Naive thymus-derived CD4-positive, alpha-beta T cell (primary cell): ENCODE data around the gene ZNF467. TPM values are rescaled to one million over a fixed set of nuclear protein-coding genes. Genes with fewer than 3 reads are reported as not detected.

Source experiments
- ATAC-seq: fragments of 150-1000 bp; cut with Tn5 transposase; 2 replicates; pipeline ENCODE4 v1.10.0; 2021; ENCODE audit warnings: mild to moderate bottlenecking, moderate library complexity
- CTCF ChIA-PET: fragments of 350-600 bp; sonication (Branson Sonifier 250); formaldehyde crosslinking; loops from one replicate; lab custom pipeline; 2021; ENCODE audit warnings: antibody characterized with exemption; lab: Charles Lee
- POLR2A ChIA-PET: fragments of 350-600 bp; sonication (Branson Sonifier 250); formaldehyde crosslinking; loops from one replicate; lab custom pipeline; 2021; ENCODE audit warnings: antibody characterized with exemption, inconsistent platforms; lab: Charles Lee
- DNase-seq, 9 donors: peaks; one replicate each; pipeline versions ENCODE4 v3.0.0 to v3.0.0-alpha.2; 2020 to 2022; ENCODE audit warnings: mixed read lengths in 1 of 9
- H3K27ac ChIP-seq: one replicate; pipeline ENCODE4 v1.7.0; 2013; ENCODE audit warnings: mild to moderate bottlenecking, low read depth, low read length, moderate library complexity
- H3K27me3 ChIP-seq, 2 donors: one replicate each; pipeline ENCODE4 v1.7.0; 2013; ENCODE audit warnings: low read length in 2 of 2, mild to moderate bottlenecking in 2 of 2, moderate library complexity in 2 of 2; ENCODE audit not compliant: control insufficient read depth in 2 of 2, insufficient read depth in 2 of 2
- H3K36me3 ChIP-seq, 3 experiments: 1 replicate in 2 of 3; 2 replicates in 1 of 3; pipeline ENCODE4 v1.7.0; 2013; ENCODE audit warnings: low read length in 3 of 3, mild to moderate bottlenecking in 3 of 3, moderate library complexity in 1 of 3; ENCODE audit not compliant: insufficient read depth in 3 of 3, control insufficient read depth in 2 of 3
- H3K4me1 ChIP-seq, 2 donors: one replicate each; pipeline ENCODE4 v1.7.0; 2013; ENCODE audit warnings: low read length in 2 of 2, mild to moderate bottlenecking in 2 of 2, moderate library complexity in 1 of 2; ENCODE audit not compliant: control insufficient read depth in 2 of 2, insufficient read depth in 2 of 2
- H3K4me3 ChIP-seq: 2 replicates; pipeline ENCODE4 v1.7.0; 2013; ENCODE audit warnings: mild to moderate bottlenecking, low read length
- H3K9me3 ChIP-seq, 3 experiments: 1 replicate in 2 of 3; 2 replicates in 1 of 3; pipeline ENCODE4 v1.7.0; 2013; ENCODE audit warnings: low read length in 3 of 3; ENCODE audit not compliant: control insufficient read depth in 2 of 3
- H3K27ac Mint-ChIP-seq, 9 donors: one replicate each; pipeline ENCODE4 v1.8.0; 2020 to 2022; ENCODE audit warnings: mixed read lengths in 9 of 9, mild to moderate bottlenecking in 8 of 9, moderate library complexity in 5 of 9, inconsistent platforms in 2 of 9
- H3K27me3 Mint-ChIP-seq, 5 donors: one replicate each; pipeline ENCODE4 v1.8.0; 2021 to 2022; ENCODE audit warnings: mixed read lengths in 5 of 5, mild to moderate bottlenecking in 1 of 5
- H3K36me3 Mint-ChIP-seq, 5 donors: one replicate each; pipeline ENCODE4 v1.8.0; 2020 to 2022; ENCODE audit warnings: mixed read lengths in 5 of 5, mild to moderate bottlenecking in 3 of 5, inconsistent platforms in 1 of 5
- H3K4me1 Mint-ChIP-seq, 7 donors: one replicate each; pipeline ENCODE4 v1.8.0; 2020 to 2022; ENCODE audit warnings: mixed read lengths in 7 of 7, mild to moderate bottlenecking in 3 of 7, inconsistent platforms in 1 of 7
- H3K4me3 Mint-ChIP-seq, 10 donors: one replicate each; pipeline ENCODE4 v1.8.0; 2020 to 2022; ENCODE audit warnings: mild to moderate bottlenecking in 10 of 10, mixed read lengths in 10 of 10, moderate library complexity in 6 of 10, inconsistent platforms in 2 of 10
- H3K9me3 Mint-ChIP-seq, 11 donors: one replicate each; pipeline ENCODE4 v1.8.0; 2020 to 2022; ENCODE audit warnings: mixed read lengths in 11 of 11, mild to moderate bottlenecking in 4 of 11, inconsistent platforms in 1 of 11, moderate library complexity in 1 of 11
- intact Hi-C, 2 donors: fragments of 100-400 bp; cut with micrococcal nuclease; formaldehyde crosslinking; loops; one replicate each; pipeline ENCODE4 v1.15.1; 2023
- polyA plus RNA-seq, 2 donors: library from polyadenylated mRNA; unstranded; fragments of 300-500 nt; fragmentation: Illumina TruSeq; gene quantifications; one replicate each; pipeline ENCODE4 v1.2.3, GENCODE V29; 2021
- total RNA-seq, 6 experiments: library from RNA in 5 of 6; stranded (reverse) in 5 of 6; gene quantifications; 1 replicate in 5 of 6; 2 replicates in 1 of 6; pipeline ENCODE4 v1.2.3 and lab custom pipeline; 2021 to 2026

The ZNF467 gene
- total and polyA plus RNA-seq, 7 experiments from 2014 or later, result 0.17 to 33.1 (median 6.8) TPM

- Histone ChIP-seq H3K36me3 (peaks cover 0 to 35% (median 0%) of the 10 kb centered on the region in 3 experiments), H3K9me3 (no peaks in the 10 kb centered on the region), H3K4me1 (peaks cover 0 to 8% of the 10 kb centered on the region in 2 donors), H3K27ac (no peak overlapping the region), H3K4me3 (no peak overlapping the region), H3K27me3 (peaks cover 0 to 12% of the 10 kb centered on the region in 2 donors)
- Mint-ChIP-seq H3K9me3 (peaks cover 0 to 2% (median 0%) of the 10 kb centered on the region in 11 donors), H3K4me1 (peaks cover 0 to 18% (median 14%) of the 10 kb centered on the region in 7 donors), H3K27ac (no peak overlapping the region), H3K4me3 (peak overlapping the region in 1 of 10 donors; percentile 4), H3K27me3 (peaks cover 21 to 33% (median 28%) of the 10 kb centered on the region in 5 donors), H3K36me3 (peaks cover 0 to 16% (median 4%) of the 10 kb centered on the region in 5 donors)
- ChIA-PET POLR2A (no interaction called here), CTCF (interaction anchor here (1.0 to 1.2 kb wide), 2 partner anchors 64 to 71 kb away, joined by 3 to 4 read pairs; no protein-coding TSS in a partner anchor)
- ATAC-seq (no peak), DNase-seq (no peak)
- intact Hi-C loops, result no loop called here
Observed at GRCh38 chr7:149735779-149736477, 37.5 kb downstream of the ZNF467 start.

DNA sequence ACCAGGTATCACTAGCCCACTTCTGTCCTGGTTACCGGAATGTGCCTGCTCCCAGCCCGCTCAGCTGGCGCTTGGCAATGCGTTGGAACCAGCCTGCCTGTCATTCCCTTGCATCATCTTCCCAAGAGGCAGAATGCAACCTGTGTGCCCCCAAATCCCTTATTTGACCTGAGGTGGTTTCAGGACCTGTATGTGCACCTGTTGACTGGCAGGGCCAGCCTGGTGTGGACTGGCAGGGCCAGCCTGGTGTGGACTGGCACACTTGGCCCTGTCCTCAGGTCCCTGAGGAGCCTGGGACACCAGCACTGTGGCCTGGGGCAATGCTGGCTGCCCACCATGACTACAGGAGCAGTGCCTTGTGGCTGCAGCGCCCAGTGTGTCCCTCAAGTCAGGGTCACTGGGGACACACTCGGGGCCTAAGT lies 38.2 kb downstream of the ZNF467 start:
- intact Hi-C loops, result no loop called here
- Mint-ChIP-seq H3K4me3 (no peak overlapping the region), H3K36me3 (peaks cover 0 to 22% (median 7%) of the 10 kb centered on the region in 5 donors), H3K9me3 (peaks cover 0 to 2% (median 0%) of the 10 kb centered on the region in 11 donors), H3K27me3 (peaks cover 16 to 27% (median 21%) of the 10 kb centered on the region in 5 donors), H3K4me1 (peaks cover 0 to 18% (median 14%) of the 10 kb centered on the region in 7 donors), H3K27ac (no peak overlapping the region)
- ChIA-PET CTCF (no interaction called here), POLR2A (no interaction called here)
- DNase-seq, result no peak
- peaks cover 0 to 8% of the 10 kb centered on the region in 2 donors for H3K4me1 ChIP-seq
- no peak overlapping the region for H3K27ac ChIP-seq
- peaks cover 0 to 42% (median 0%) of the 10 kb centered on the region in 3 experiments for H3K36me3 ChIP-seq
- peaks cover 0 to 8% of the 10 kb centered on the region in 2 donors for H3K27me3 ChIP-seq
- no peak for ATAC-seq
- no peak overlapping the region for H3K4me3 ChIP-seq
- no peaks in the 10 kb centered on the region for H3K9me3 ChIP-seq

DNA sequence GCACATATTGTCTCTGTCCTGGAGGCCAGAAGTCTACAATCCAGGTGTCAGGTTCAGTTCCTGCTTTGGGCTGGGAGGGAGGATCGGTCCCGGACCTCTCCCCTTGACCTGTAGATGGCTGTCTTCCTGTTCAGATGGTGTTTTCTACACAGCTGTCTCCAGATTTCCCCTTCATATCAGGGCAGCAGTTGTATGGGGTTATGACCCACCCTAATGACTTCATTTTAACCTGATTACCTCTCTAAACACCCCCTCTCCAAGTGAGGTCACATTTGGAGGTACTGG lies 38.7 kb downstream of the ZNF467 start:
- no peak for ATAC-seq
- H3K27me3 ChIP-seq, result peaks cover 0 to 8% of the 10 kb centered on the region in 2 donors
- no peak overlapping the region for H3K4me3 Mint-ChIP-seq
- peaks cover 0 to 22% (median 7%) of the 10 kb centered on the region in 5 donors for H3K36me3 Mint-ChIP-seq
- intact Hi-C loops, result no loop called here
- ChIA-PET CTCF (no interaction called here), POLR2A (interaction anchor here (0.5 kb wide), 1 partner anchor 41 kb away, joined by 4 read pairs; no protein-coding TSS in a partner anchor)
- H3K4me1 ChIP-seq, result peaks cover 0 to 8% of the 10 kb centered on the region in 2 donors
- H3K9me3 ChIP-seq, result no peaks in the 10 kb centered on the region
- peaks cover 14 to 22% (median 16%) of the 10 kb centered on the region in 5 donors for H3K27me3 Mint-ChIP-seq
- peaks cover 0 to 2% (median 0%) of the 10 kb centered on the region in 11 donors for H3K9me3 Mint-ChIP-seq
- H3K4me3 ChIP-seq, result no peak overlapping the region
- H3K4me1 Mint-ChIP-seq, result peaks cover 0 to 18% (median 14%) of the 10 kb centered on the region in 7 donors
- no peak overlapping the region for H3K27ac Mint-ChIP-seq
- DNase-seq, result no peak
- H3K36me3 ChIP-seq, result peaks cover 0 to 47% (median 0%) of the 10 kb centered on the region in 3 experiments
- no peak overlapping the region for H3K27ac ChIP-seq

DNA sequence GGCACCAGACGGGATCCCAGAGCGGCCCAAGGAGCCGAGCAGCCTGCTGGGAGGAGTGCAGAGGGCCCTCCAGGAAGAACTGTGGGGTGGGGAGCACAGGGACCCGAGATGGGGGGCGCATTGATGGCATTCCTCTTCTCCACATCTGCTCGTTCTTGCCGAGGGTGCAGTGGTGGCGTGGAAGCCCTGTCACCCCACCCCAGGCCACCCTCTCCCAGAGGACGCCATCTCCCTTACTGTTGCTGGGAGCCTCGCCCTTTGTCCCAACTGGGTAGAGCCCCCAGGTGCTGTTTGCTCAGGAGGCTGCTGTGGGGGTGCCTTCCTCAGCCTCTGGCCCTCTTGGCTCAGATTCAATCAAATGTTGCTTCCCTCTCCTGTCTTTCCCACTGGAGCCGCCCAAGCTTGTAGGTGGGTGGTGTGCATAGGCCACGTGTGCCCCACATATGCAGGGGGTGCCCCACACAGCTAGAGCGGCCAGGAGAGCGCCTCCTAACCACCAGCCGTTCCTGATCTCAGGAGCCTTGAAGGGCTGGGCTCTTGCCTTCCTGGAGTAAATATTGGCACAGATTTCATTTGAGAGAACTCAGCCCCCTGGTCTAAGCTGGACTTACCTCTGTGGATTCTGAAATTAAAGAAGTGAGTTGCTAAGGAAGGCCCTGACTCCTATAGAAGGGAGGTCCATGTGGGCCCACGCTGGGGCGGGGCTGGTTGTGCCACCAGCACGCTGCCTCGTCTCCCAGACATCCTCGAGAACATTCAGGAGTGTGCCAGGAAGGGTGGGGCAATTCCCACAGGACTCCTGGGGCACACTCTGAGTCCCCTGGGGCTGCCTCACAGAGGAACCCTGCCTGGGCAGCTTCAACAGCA lies 39.2 kb downstream of the ZNF467 start:
- ChIA-PET POLR2A (interaction anchor here (0.5 kb wide), 1 partner anchor 41 kb away, joined by 4 read pairs; no protein-coding TSS in a partner anchor), CTCF (interaction anchor here (1.0 kb wide), 1 partner anchor 8 kb away, joined by 5 read pairs; no protein-coding TSS in a partner anchor)
- no peaks in the 10 kb centered on the region for H3K9me3 Mint-ChIP-seq
- peaks cover 0 to 18% (median 14%) of the 10 kb centered on the region in 7 donors for H3K4me1 Mint-ChIP-seq
- no peak overlapping the region for H3K27ac ChIP-seq
- peaks cover 10 to 16% (median 12%) of the 10 kb centered on the region in 5 donors for H3K27me3 Mint-ChIP-seq
- H3K27me3 ChIP-seq, result peaks cover 0 to 8% of the 10 kb centered on the region in 2 donors
- no peak overlapping the region for H3K27ac Mint-ChIP-seq
- H3K4me3 ChIP-seq, result no peak overlapping the region
- peaks cover 0 to 52% (median 0%) of the 10 kb centered on the region in 3 experiments for H3K36me3 ChIP-seq
- intact Hi-C loops, result no loop called here
- H3K4me3 Mint-ChIP-seq, result no peak overlapping the region
- no peak for ATAC-seq
- DNase-seq, result no peak
- peaks cover 0 to 8% of the 10 kb centered on the region in 2 donors for H3K4me1 ChIP-seq
- peaks cover 0 to 25% (median 7%) of the 10 kb centered on the region in 5 donors for H3K36me3 Mint-ChIP-seq
- no peaks in the 10 kb centered on the region for H3K9me3 ChIP-seq

DNA sequence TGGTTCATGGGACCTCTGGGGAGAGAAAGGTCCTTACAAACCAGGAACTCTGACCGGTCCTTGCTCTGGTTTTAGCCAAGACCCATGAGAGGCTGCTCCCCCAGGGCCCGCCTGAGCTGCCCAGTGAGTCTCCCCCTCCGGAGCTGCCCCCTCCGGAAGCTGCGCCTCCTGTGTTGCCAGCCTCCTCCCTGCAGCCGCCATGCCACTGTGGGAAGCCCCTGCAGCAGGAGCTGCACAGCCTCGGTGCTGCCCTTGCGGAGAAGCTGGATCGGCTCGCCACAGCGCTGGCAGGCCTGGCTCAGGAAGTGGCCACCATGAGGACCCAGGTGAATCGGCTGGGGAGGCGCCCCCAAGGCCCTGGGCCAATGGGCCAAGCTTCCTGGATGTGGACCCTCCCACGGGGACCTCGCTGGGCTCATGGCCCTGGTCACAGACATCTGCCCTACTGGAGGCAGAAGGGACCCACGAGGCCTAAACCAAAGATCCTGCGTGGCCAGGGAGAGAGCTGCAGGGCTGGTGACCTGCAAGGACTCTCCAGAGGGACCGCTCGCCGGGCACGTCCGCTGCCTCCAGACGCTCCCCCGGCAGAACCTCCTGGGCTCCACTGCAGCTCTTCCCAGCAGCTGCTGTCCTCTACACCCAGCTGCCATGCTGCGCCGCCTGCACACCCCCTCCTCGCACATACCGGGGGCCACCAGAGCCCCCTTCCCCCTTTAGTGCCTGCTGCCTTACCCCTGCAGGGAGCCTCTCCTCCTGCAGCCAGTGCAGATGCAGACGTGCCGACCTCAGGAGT lies 40.1 kb downstream of the ZNF467 start:
- Histone ChIP-seq H3K4me1 (peaks cover 0 to 8% of the 10 kb centered on the region in 2 donors), H3K9me3 (no peaks in the 10 kb centered on the region), H3K4me3 (no peak overlapping the region), H3K27ac (no peak overlapping the region), H3K36me3 (peaks cover 0 to 61% (median 0%) of the 10 kb centered on the region in 3 experiments), H3K27me3 (peaks cover 0 to 8% of the 10 kb centered on the region in 2 donors)
- ChIA-PET POLR2A (interaction anchor here (0.6 kb wide), 2 partner anchors 20 to 27 kb away, joined by 3 read pairs; no protein-coding TSS in a partner anchor), CTCF (interaction anchor here (1.0 kb wide), 1 partner anchor 9 kb away, joined by 5 read pairs; no protein-coding TSS in a partner anchor)
- Mint-ChIP-seq H3K4me3 (no peak overlapping the region), H3K27ac (no peak overlapping the region), H3K9me3 (no peaks in the 10 kb centered on the region), H3K4me1 (peaks cover 0 to 18% (median 14%) of the 10 kb centered on the region in 7 donors), H3K36me3 (peaks cover 0 to 27% (median 7%) of the 10 kb centered on the region in 5 donors), H3K27me3 (peaks cover 4 to 10% (median 7%) of the 10 kb centered on the region in 5 donors)
- intact Hi-C loops, result no loop called here
- DNase-seq (no peak), ATAC-seq (peak; percentile 13)
